ENCODE measurements around the gene CHD9. TPM values are rescaled to one million over a fixed set of nuclear protein-coding genes. Genes with fewer than 3 reads are reported as not detected.

Gene CHD9
- polyA plus RNA-seq, 3 donors = 15.8 to 26.1 (median 22.5) TPM

GRCh38 chr16:53091466-53092211 is 36.8 kb downstream of the CHD9 start:
- Histone ChIP-seq H2AFZ (ENCODE audit: insufficient read depth, low read depth, low read length, poor library complexity, severe bottlenecking) (peak overlapping the region; percentile 70), H3K79me2 (ENCODE audit: insufficient read depth, low read length) (peaks cover 22% of the 10 kb centered on the region), H3K36me3 (replicated peaks in 1 of 2; ENCODE audit: control insufficient read depth in 1 of 2, insufficient read depth in 2 of 2, low read length in 2 of 2) (no peaks in the 10 kb centered on the region), H3K4me1 (ENCODE audit: control insufficient read depth in 1 of 2, insufficient read depth in 2 of 2, low read length in 2 of 2) (peaks cover 50 to 58% of the 10 kb centered on the region in 2 donors), H3K9ac (ENCODE audit: insufficient read depth, low read length, poor library complexity, severe bottlenecking) (peak overlapping the region; percentile 44), H3K4me3 (replicated peaks in 1 of 3; ENCODE audit: low read depth in 2 of 3, low read length in 3 of 3) (peak overlapping the region; percentile 8 to 69 (median 15)), H3K4me2 (replicated peaks; ENCODE audit: extremely low read depth, low read length, poor library complexity, severe bottlenecking) (peak overlapping the region; percentile 72), H3K9me3 (replicated peaks in 1 of 2; ENCODE audit: control insufficient read depth in 1 of 2, insufficient read depth in 1 of 2, low read length in 2 of 2) (no peaks in the 10 kb centered on the region), H3K27ac (ENCODE audit: low read depth in 1 of 2, low read length in 2 of 2) (peak overlapping the region; percentile 80 to 89), H4K20me1 (ENCODE audit: insufficient read depth, low read length) (no peaks in the 10 kb centered on the region), H3K27me3 (ENCODE audit: control insufficient read depth in 2 of 2, insufficient read depth in 2 of 2, low read length in 2 of 2) (no peaks in the 10 kb centered on the region)
- Mint-ChIP-seq H3K4me1 (peaks cover 59% of the 10 kb centered on the region), H3K9me3 (no peaks in the 10 kb centered on the region), H3K36me3 (peaks cover 6 to 7% of the 10 kb centered on the region in 2 donors), H3K4me3 (peak overlapping the region; percentile 66 to 84), H3K27ac (peak overlapping the region; percentile 90 to 98 (median 95)), H3K27me3 (ENCODE audit: low read depth in 3 of 3) (peaks cover 0 to 8% (median 3%) of the 10 kb centered on the region in 3 donors)
- TF ChIP-seq CTCF (IDR thresholded peaks at IDR 0.05) = no peak
- DNase-seq = peak; percentile 86 to 94 (median 91)
- WGBS (ENCODE audit: insufficient coverage) = 63% methylated on average over 5 of the region's 7 CpGs
- intact Hi-C loops (cut with micrococcal nuclease) = loop anchor here in 1 of 2 donors (5.0 kb wide), 2 partner anchors 34 to 121 kb away; no protein-coding TSS in a partner anchor

GRCh38 chr16:53092284-53092683 is 37.5 kb downstream of the CHD9 start:
- H3K27ac Mint-ChIP-seq = peak overlapping the region; percentile 88 to 98 (median 94)
- TF ChIP-seq CTCF (IDR thresholded peaks at IDR 0.05) = no peak
- H3K36me3 Mint-ChIP-seq = peaks cover 6 to 7% of the 10 kb centered on the region in 2 donors
- H3K4me2 ChIP-seq (replicated peaks; ENCODE audit: extremely low read depth, low read length, poor library complexity, severe bottlenecking) = peak overlapping the region; percentile 72
- H3K9ac ChIP-seq (ENCODE audit: insufficient read depth, low read length, poor library complexity, severe bottlenecking) = no peak overlapping the region
- peaks cover 0 to 8% (median 3%) of the 10 kb centered on the region in 3 donors for H3K27me3 Mint-ChIP-seq (ENCODE audit: low read depth in 3 of 3)
- H3K27me3 ChIP-seq (ENCODE audit: control insufficient read depth in 2 of 2, insufficient read depth in 2 of 2, low read length in 2 of 2) = no peaks in the 10 kb centered on the region
- WGBS (ENCODE audit: insufficient coverage) = 94% methylated on average over 2 of the region's 2 CpGs
- no peak for DNase-seq
- intact Hi-C loops (cut with micrococcal nuclease) = loop anchor here in 1 of 2 donors (5.0 kb wide), 2 partner anchors 35 to 120 kb away; no protein-coding TSS in a partner anchor
- no peaks in the 10 kb centered on the region for H3K9me3 Mint-ChIP-seq
- H3K27ac ChIP-seq (ENCODE audit: low read depth in 1 of 2, low read length in 2 of 2) = peak overlapping the region; percentile 80 to 89
- H3K4me3 ChIP-seq (replicated peaks in 1 of 3; ENCODE audit: low read depth in 2 of 3, low read length in 3 of 3) = peak overlapping the region in 1 of 3 experiments; percentile 16
- H3K9me3 ChIP-seq (replicated peaks in 1 of 2; ENCODE audit: control insufficient read depth in 1 of 2, insufficient read depth in 1 of 2, low read length in 2 of 2) = no peaks in the 10 kb centered on the region
- no peak overlapping the region for H3K4me3 Mint-ChIP-seq
- H4K20me1 ChIP-seq (ENCODE audit: insufficient read depth, low read length) = no peaks in the 10 kb centered on the region
- peaks cover 28% of the 10 kb centered on the region for H3K79me2 ChIP-seq (ENCODE audit: insufficient read depth, low read length)
- H3K36me3 ChIP-seq (replicated peaks in 1 of 2; ENCODE audit: control insufficient read depth in 1 of 2, insufficient read depth in 2 of 2, low read length in 2 of 2) = no peaks in the 10 kb centered on the region
- H3K4me1 Mint-ChIP-seq = peaks cover 61% of the 10 kb centered on the region
- no peak overlapping the region for H2AFZ ChIP-seq (ENCODE audit: insufficient read depth, low read depth, low read length, poor library complexity, severe bottlenecking)
- H3K4me1 ChIP-seq (ENCODE audit: control insufficient read depth in 1 of 2, insufficient read depth in 2 of 2, low read length in 2 of 2) = peaks cover 57 to 61% of the 10 kb centered on the region in 2 donors
